ENCODE measurements around the gene PRDX5.

The PRDX5 gene

DNA sequence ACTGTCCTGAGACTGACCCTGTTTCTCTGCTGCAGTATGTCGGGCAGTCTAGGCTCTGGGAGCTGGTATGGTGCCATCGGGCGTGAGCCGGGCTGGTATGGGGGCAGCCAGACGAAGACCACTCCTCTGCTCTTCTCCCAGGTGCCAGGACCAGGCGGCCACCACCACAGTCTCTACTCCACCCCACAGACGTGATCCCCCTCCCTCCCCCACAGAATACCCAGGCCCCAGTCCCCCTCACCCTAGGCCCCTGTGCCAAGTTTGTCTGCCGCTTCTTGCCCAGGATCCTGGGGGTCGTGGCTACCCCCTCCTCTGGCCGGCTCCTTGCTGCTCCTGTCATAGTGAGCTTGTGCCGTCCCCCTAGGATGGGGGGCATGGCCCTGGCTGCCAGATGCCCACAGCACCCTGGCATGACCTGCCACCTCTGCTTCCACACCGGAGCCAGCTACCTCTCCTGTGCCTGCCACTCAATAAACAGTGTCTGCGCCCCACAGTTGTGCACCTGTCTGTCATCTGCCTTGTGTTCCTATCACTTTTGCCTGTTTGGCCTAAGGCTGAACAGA is 28.8 kb upstream of the PRDX5 start:
- H3K9me3 ChIP-seq = no peaks in the 10 kb centered on the region
- H3K27me3 ChIP-seq = peaks cover 40% of the 10 kb centered on the region
- no peak overlapping the region for H3K4me3 ChIP-seq (ENCODE audit: low read depth, low read length)
- TF ChIP-seq, protein P1, sequence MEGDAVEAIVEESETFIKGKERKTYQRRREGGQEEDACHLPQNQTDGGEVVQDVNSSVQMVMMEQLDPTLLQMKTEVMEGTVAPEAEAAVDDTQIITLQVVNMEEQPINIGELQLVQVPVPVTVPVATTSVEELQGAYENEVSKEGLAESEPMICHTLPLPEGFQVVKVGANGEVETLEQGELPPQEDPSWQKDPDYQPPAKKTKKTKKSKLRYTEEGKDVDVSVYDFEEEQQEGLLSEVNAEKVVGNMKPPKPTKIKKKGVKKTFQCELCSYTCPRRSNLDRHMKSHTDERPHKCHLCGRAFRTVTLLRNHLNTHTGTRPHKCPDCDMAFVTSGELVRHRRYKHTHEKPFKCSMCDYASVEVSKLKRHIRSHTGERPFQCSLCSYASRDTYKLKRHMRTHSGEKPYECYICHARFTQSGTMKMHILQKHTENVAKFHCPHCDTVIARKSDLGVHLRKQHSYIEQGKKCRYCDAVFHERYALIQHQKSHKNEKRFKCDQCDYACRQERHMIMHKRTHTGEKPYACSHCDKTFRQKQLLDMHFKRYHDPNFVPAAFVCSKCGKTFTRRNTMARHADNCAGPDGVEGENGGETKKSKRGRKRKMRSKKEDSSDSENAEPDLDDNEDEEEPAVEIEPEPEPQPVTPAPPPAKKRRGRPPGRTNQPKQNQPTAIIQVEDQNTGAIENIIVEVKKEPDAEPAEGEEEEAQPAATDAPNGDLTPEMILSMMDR (IDR thresholded peaks at IDR 0.05; ENCODE audit: low read depth, low read length) = no peak
- H3K36me3 ChIP-seq = no peaks in the 10 kb centered on the region
- no peak for DNase-seq
- no peaks in the 10 kb centered on the region for H3K4me1 ChIP-seq

DNA sequence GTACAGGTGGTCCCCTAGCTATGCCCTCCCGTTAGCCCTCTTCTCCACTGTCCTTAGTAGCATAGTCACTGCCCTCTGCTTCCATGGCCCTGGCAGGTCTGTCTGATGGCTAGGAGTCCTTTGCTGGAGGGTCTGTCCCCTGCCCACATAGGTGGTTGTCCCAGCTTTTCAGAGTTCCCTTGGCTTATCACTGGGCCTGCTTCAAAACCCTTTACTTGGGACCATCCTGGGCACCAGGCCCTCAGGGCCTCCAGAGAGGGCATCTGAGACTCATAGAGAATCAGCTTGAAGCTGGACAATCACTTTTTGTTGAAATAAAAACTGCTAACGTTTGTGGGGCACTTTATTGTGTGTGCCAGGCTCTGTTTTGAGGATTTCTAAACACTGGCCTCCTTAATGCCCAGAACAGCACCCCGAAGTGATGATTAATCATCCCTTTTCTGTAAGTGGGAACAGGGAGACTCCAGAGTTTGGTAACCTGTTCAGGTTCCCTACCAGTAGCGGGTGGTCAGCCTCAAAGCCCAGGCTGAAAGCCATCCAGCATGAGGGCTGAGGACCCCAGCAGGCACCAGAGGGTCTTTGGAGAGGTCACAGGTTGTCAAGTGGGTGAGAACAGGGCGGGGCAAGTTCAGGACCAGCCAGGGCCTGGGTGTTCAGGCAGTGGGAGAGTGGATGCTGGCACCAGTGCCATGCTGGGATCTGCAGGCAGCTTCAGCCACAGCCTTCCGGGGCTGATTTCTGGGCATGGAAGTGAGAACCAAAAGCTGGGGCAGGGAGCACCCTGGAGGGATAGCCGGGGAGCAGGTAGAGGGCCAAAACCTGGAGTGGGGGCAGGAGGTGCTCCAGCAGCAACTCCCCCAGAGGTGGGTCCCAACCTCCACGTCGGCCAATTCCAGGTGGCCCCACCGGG is 27.3 kb upstream of the PRDX5 start:
- Histone ChIP-seq H3K4me1 (no peaks in the 10 kb centered on the region), H3K4me3 (ENCODE audit: low read depth, low read length) (no peak overlapping the region), H3K36me3 (no peaks in the 10 kb centered on the region), H3K27me3 (peaks cover 40% of the 10 kb centered on the region), H3K9me3 (no peaks in the 10 kb centered on the region)
- TF ChIP-seq, protein P1 (IDR thresholded peaks at IDR 0.05; ENCODE audit: low read depth, low read length) = no peak
- no peak for DNase-seq

DNA sequence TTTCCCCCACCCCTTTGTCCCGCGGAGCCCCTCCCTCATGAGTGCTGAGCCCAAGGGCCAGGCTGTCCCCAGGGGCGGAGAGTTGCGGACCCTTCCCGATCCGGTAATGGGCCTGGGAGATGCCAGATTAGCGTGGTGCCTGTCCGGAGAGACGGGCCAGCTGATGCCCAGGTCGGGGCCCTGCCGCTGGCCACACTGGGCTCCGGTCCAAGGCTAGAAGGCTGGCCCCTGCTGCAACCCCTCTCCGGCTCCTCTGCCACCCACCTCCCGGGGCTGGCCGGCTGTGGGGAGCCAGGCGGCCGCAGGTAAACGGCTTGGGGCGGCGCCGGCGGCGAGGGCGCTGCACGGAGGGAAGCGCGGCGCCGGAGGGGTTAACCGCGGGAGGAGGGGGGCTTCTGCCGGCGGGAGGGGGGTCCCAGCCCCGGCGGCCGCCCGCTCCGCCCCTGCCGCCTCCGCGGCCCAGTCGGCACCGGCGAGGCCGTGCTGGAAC is 26.6 kb upstream of the PRDX5 start, which contains the start of gene KCNK4:
TSS of gene KCNK4 (plus strand) at position 41 of the 490 bp plus-strand sequence. CDS start 1,717 bp downstream, outside the sequence.
- no peaks in the 10 kb centered on the region for H3K9me3 ChIP-seq
- H3K36me3 ChIP-seq = no peaks in the 10 kb centered on the region
- no peak for DNase-seq
- TF ChIP-seq, protein P1 (IDR thresholded peaks at IDR 0.05; ENCODE audit: low read depth, low read length) = no peak
- H3K4me1 ChIP-seq = no peaks in the 10 kb centered on the region
- H3K4me3 ChIP-seq (ENCODE audit: low read depth, low read length) = no peak within 1 kb of the TSS
- peaks cover 43% of the 10 kb centered on the region for H3K27me3 ChIP-seq

DNA sequence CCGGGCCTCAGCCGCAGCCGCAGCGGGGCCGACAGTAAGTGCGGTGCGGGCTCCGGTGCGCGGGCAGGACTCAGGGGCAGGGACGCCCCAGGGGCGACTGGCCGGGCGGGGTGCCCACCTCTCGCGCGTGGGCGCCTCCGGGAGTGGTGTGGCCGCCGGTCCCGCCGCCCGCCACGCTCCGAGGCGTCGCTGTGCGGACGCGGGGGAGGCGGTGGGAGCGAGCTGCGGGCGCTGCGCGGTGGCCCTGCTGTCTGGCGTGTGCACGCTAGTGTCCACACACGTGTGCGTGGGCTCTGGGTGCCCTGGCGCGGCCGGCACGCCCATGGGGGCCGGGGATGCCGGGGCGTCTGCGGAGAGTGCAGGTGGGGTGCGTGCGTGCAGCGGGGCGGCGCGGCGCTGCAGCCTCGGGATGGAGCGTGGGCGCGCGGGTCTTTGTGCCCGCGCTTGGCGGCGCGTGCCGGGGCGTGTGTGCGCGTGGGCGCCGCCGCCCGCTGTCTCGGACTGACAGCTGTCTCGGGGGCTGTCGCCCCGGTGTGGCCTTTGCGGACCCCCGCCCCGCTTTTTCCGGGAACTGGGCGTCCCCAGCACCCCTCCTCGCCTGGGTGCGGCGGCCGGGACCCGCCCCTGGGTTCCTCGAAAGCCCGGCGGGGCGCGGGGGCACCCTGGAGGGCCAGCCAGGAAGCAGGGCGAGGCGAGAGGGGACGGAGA is 26.0 kb upstream of the PRDX5 start:
- Histone ChIP-seq H3K27me3 (peaks cover 45% of the 10 kb centered on the region), H3K9me3 (no peaks in the 10 kb centered on the region), H3K36me3 (no peaks in the 10 kb centered on the region), H3K4me1 (no peaks in the 10 kb centered on the region), H3K4me3 (ENCODE audit: low read depth, low read length) (no peak overlapping the region)
- TF ChIP-seq, protein P1 (IDR thresholded peaks at IDR 0.05; ENCODE audit: low read depth, low read length) = no peak
- no peak for DNase-seq

DNA sequence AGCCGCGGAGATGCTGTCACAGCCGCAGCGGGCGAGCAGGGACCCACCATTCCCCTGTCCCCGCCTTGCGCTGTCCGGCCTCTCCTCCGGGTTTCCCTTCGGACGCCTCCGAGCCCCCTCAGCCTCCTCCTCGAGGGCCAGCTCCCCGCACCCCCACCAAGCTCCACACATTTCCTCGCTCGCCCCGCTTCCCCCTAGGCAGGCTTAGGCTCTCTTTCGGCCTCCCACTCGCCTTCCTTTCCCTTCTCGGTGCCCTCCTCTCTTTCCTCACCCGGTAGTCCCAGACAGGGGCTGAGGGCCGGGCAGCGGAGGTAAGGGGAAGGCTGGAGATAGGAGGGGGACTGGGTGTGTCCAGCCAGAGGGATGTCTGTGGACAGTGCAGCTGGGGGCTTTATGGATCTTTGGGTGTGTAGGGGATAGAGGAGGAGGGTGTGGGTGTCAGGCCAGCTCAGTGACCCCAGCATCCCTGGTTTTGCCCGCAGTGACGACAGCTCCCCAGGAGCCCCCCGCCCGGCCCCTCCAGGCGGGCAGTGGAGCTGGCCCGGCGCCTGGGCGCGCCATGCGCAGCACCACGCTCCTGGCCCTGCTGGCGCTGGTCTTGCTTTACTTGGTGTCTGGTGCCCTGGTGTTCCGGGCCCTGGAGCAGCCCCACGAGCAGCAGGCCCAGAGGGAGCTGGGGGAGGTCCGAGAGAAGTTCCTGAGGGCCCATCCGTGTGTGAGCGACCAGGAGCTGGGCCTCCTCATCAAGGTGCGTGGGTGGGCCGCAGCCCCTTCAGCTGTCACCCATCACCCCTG is 25.3 kb upstream of the PRDX5 start:
- peaks cover 51% of the 10 kb centered on the region for H3K27me3 ChIP-seq
- no peaks in the 10 kb centered on the region for H3K4me1 ChIP-seq
- no peak for DNase-seq
- H3K36me3 ChIP-seq = no peaks in the 10 kb centered on the region
- TF ChIP-seq, protein P1 (IDR thresholded peaks at IDR 0.05; ENCODE audit: low read depth, low read length) = no peak
- no peaks in the 10 kb centered on the region for H3K9me3 ChIP-seq
- H3K4me3 ChIP-seq (ENCODE audit: low read depth, low read length) = no peak overlapping the region

Data from BE2C (cell line).